HG03521 (cell line): ENCODE data around the gene FDX1.

Experiments
- ATAC-seq: cut with Tn5 transposase; IDR thresholded peaks from one replicate; pipeline ENCODE4 v1.9.1; 2021; ENCODE audit warnings: mild to moderate bottlenecking, moderate library complexity; ENCODE audit not compliant: unreplicated experiment

FDX1 gene

DNA sequence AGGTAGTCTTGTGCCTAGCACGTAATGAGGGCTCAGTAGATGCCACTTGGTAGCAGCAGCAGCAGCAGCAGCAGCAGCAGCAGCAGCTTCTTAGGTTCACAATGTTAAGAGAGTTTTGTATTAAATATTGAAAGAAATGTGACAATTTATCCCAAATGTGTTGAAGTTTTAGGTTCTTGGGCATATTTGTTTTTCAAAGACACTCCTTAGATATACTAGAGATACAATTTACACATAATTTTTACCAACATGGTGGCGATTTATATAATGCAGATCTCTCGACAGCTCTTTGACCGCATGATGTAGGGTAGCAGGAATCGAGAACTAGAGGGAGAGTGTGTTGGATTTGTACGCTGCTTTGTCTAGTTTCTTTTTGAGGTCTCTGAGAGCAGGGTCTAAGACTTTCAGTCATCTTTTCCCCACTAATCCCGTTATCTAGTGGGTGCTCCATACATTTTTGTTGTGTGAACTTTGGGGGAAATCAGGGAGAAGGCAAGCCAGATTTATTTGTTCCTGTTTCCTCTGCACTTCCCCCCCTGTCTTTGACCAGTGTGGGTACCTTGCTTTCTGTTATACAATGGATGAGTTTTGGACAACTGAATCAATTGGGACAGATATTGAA, 1.4 kb downstream of the FDX1 start:
- no peak for ATAC-seq

DNA sequence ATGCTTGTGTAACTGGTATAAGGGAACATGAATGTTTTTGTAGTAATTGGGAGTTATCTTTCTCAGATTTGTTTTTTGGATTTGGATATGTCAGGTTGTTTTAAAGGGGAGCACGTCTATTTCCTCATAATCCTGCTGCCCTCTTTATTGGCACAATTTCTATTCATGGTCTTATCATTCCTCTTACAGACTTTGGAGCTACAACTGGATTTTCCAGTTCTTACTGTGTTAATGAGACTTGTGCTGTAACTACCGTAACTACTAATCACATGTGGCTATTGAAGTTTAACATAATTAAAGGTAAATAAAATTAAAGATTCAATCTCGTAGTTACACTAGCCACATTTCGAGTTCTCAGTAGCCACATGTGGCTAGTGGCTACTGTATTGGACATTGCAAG, 1.9 kb downstream of the FDX1 start:
- ATAC-seq, result no peak

DNA sequence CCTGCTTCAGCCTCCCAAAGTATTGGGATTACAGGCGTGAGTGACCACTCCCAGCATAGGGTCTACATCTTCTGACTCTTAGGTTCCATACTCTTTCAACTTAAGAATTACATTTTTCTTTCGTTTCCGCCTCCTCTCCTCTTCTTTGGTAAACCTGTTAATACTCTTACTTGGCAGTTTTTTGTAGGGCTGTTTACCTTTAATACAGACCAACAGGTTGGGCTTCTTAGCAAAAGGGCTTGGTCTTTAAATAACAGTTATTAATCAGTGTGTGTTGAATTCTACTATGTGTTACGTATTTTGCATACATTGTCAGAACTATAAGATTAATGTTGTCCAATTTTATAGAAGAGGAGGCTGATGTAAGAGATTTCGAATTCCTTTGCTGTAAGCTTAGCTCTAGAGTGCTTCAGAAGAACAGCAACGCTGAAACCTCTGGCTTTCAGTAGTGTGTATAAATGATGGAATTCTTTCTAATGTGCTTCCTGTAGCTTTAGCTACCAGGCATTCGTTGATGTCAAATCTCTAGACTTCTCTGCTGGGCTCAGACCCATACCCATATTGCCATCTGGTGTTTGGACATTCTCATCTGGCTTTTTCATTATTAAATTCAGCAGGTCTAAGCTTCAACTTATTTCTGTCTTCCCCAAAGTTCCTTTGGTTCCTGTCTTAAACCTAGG, 3.1 kb downstream of the FDX1 start:
- no peak for ATAC-seq

DNA sequence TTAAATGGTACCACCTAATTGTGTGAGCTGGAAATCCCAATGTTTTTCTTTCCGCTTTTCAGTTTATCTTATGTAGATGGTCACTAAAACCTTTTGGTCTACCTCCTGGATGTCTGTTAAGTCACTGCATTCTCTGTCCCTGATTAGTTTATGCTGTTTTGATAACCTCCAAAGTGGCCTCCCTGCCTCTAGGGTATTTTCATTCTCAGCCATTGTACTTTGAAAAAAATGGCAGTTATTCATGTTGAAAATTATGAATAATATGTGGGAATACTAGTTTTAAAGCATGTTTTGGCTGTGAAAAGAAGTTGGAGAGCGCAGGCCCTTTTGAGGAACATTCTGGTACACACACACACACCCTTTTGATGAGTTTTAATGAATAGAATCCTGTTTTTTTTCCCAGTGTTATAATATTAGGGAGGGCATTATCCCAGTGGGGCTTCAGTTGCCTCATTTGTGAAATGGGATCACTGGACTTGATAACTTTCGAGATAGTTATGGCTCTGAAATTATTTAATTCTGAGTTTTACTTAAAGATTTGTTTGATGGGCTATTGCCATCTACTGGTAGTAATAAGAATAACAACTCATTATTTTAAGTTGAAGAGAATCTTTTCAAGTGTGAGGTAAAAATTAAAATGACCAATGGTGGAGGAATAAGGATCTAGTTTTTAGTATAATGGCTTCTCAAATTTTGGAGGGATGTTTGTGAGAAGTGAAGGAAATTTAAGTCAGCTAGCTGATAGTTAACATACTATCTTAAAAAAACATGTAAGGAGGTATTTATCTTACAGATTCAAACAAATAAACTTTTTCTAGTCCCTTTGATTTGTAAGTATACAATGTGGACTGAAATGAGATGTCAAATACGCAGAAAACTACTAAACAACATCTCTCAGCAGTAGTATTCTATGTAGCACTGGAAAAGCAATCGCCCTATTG, 3.9 kb downstream of the FDX1 start:
- ATAC-seq, result no peak

DNA sequence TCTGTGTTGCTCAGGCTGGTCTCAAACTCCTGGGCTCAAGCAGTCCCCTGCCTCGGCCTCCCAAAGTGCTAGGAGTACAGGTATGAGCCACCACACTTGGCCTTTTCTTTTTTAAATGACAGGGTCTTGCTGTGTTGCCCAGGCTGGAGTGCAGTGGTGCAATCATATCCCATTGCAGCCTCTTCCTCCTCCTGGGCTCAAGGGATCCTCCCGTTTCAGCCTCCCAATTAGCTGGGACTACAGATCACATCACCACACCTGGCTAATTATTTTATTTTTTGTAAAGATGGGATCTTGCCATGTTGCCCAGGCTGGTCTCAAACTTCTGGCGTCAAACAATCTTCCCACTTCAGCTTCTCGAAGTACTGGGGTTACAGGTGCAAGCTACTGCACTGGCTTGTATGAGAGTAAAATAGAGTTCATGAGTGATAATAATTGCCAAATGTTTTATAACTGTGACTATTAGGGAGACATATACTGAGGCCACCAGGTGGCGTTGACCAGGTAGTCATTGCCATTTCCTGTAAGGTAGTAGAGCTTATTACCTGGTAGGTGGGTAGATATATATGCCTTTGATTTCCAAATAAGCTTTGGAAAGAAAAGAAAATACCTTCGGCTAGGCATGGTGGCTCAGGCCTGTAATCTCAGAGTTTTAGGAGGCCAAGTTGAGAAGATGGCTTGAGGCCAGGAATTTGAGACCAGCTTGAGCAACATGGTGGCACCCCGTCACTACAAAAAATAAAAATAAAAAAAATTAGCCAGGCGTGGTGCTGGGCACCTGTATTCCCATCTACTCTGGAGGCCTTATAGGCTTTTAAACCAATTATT, 5.4 kb downstream of the FDX1 start:
- ATAC-seq, result no peak

DNA sequence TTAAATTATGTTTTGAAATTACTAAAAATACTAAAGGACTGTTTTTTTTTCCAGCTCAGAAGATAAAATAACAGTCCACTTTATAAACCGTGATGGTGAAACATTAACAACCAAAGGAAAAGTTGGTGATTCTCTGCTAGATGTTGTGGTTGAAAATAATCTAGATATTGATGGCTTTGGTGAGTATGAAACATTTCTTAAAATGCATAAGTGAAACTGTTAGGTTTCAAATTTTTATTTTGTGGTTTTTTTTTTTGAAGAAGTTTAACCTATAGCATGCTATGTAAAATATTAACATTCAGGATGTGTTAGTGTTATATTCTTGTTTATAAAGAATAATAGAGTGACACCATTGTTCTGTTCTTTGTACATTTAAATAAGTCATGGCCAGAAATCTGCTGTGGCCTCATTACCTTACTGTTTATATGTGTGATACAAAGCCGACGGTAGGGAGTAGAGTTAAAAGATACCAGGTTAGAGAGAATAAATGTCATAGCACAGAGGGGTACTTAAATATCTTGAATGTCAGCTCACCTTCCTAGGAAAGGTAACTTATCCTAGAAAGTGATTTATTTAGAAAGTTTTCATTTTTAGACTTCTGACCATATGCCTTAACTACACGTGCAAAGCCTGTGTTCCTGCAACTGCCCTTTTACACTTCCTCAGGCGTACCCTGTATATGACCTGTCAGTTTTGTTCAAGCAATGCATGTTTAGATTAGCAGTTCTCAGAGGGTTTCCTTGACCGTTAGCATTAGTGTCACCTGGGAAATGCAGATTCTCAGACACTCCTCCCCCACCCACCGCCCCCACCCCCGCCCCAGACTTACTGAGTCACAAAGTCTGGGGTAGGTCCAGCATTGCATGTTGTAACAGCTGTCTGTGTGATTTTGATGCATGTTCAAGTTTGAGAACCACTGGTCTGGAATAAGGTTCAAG, 6.3 kb downstream of the FDX1 start:
- ATAC-seq, result no peak

DNA sequence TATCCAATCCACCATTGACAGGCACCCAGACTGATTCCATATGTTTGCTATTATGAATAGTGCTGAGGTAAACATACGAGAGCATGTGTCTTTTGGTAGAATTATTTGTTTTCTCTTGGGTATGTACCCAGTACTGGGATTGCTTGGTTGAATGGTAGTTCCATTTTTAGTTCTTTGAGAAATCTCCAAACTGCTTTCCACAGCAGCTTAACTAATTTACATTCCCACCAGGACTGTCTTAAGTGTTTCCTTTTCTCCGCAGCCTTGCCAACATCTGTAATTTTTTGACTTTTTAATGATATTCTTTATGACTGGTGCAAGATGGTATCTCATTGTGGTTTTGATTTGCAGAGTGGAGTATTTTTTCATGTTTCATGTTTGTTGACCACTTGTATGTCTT, 8.3 kb downstream of the FDX1 start:
- no peak for ATAC-seq

DNA sequence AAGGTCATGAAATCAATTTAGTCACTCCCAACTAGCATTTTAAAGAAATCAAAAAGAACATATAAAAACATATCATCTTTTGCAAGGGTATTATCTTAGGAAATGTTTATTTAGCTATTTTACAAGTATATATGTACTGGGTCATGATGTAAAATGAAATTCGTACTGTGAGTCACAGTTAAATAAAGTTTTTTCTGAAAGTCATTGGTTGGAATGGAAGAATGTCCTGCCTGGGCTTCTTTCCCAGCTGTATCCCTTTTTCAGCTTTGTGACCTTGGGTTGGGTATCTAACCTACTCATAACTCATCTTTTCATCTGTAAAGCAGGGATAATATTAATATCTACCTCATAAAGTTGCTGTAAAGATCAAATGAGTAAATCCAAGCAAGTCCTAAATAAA, 15.7 kb downstream of the FDX1 start:
- no peak for ATAC-seq

DNA sequence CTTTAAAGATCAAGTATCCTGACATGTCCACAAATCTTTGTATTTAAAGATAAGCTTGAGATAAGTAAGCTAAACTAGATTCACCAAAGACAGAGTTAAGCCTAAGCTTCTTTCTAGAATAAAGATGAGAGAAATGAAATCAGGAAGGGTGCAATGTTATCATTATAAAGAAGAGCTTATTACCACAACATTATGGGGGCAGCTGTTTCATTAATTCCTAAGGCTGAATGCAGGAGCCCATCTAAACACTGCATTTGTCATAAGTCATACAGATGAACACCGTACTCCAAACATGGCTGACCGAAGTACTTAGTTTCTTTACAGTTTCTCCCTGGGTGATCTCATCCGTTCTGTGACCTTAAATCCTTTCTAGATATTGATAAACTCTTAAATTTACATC, 16.3 kb downstream of the FDX1 start:
- no peak for ATAC-seq

DNA sequence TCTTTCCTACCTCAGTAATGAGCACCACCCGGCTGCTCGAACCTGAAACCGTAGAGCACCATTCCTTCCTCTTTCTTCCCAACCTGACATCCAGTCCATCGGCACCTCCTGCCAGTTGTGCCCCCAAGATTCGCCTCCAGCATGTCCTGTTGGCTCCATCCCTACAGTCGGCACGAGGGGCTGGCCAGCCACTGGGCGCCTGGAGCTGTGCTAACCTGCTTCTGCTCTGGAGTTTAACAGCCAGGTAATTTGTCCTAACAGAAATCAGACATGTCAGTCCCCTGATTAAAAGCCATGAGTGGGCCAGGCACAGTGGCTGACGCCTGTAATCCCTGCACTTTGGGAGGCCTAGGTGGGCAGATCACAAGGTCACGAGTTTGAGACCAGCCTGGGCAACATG, 16.8 kb downstream of the FDX1 start:
- no peak for ATAC-seq

DNA sequence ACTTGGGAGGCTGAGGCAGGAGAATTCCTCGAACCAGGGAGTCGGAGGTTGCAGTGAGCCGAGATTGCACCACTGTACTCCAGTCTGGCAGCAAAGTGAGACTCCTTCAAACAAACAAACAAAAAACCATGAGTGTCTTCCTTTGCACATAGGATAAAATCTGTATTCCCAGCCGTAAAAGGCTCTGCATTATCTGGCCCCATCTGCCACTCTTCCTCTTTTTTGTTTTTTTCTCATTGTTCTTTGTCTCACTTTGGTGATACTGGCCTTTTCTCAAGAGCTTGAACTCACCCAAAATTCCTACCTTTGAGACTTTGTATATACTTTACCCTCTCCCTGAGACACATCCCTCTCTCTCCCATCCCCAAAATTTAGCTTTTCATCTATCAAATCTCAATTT, 17.6 kb downstream of the FDX1 start:
- ATAC-seq, result no peak

DNA sequence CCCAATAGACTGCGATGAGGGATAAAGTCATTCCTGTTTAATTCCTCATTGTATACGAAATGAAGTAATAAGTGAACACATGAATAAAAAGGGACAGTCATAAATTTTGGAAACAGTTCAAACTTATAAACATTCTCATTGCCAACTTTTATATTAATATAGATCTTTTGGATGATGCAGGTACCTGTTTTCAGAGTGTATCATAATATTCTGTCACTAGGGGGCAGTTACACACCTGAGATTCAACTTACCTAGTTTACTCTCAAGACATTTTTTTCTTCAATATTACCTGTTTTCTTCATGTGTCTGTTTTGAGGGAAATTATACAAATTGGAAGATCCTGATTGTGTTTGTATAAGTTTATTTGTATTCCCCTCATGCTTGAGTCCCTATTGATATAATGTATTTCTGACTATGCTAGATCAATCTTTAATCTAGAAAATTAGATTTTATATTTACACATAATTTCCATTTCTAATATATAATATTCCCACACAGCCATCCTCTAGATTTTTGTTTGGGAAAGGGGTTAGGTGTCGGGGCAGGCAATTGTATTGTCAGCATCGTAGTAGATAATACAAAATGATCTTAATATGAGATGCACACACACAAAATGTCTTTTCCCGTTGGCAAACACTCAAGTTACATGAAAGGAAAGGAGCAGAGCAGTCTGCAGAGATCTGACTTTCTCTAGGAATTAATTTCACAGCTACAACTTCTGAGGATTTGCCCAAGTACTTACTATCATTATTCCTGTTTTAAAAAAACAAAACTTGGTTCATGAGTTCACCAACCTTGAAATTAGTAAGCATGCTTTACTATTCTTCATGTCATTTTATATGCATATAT, 18.4 kb downstream of the FDX1 start:
- ATAC-seq, result no peak

DNA sequence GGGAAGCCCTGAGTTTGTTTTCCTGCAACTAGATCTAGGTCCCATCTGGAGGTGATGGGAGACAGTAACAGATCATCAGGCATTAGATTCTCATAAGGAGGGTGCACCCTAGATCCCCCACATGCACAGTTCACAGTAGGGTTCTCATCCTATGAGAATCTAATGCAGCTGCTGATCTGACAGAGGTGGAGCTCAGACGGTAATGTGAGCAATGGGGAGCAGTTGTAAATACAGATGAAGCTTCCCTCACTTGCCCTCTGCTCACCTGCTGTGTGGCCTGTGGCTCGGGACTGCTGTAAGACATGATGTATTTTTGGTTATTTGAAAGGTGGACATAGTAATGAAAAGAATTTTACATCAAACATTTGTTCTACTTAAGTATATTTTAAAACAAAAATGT, 20.5 kb downstream of the FDX1 start:
- ATAC-seq, result no peak

DNA sequence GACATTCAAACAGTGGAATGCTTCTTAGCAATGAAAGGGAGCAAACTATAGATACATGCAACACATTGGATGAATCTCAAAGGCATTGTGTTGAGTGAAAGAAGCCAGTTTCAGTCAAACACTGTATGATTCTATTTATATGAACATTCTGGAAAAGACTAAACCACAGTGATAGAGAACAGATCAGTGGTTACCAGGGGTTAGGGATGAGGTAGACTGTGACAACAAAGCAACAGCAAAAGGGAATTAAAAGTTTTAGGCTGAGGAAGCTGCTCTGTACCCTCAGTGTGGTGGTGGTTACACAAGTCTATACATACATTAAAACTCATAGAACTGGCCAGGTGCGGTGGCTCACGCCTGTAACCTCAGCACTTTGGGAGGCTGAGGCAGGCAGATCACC, 23.0 kb downstream of the FDX1 start:
- ATAC-seq, result no peak

DNA sequence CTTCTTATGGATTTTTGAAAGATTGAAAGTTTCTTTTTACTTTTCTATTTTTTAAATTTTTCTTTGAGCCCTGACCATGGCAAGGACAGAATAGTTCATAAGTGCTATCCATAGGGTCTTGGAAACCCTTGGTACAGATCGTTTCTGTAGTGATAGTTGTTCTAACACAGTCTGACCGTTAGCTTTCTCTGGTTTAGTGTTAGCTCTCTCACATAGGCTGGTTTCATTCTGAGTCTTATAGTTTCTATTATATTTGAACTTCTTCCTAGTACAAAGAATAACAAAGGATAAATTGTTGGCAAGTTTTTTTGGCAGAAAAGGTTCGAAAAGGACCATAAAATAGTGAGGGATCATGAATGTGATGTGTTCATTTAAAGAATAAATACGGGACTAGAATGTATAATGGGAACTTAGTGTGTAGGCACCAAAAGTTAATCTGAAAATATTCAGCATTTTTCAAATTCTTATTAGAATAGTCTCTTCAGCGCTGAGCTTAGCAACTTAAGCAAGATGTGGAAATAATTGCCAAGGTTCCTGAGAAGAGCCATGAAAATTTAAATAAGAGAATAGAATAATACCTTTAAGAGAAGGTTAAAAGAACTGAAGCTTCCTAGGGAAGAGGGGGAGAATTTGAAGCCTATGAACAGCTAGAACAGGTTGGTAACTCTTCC, 24.1 kb downstream of the FDX1 start:
- peak; percentile 85 for ATAC-seq

DNA sequence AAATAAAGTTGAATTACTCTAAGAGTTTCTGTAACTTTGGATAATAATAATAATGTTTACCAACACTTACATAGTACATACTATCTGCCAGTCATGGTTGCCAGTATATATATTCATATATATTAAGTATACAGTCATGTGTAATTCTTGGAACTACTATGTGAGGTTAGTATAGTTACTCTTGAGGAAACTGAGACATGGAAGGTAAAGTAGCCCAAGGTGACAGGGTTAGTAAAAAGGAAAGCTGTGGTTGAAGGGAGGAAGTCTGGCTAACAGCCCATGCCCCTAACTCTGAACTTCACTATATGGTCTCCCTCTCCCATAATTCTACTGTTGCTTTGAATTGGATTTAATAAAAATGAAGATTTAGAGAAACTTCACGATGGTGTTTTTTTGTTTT, 24.9 kb downstream of the FDX1 start:
- ATAC-seq, result no peak

DNA sequence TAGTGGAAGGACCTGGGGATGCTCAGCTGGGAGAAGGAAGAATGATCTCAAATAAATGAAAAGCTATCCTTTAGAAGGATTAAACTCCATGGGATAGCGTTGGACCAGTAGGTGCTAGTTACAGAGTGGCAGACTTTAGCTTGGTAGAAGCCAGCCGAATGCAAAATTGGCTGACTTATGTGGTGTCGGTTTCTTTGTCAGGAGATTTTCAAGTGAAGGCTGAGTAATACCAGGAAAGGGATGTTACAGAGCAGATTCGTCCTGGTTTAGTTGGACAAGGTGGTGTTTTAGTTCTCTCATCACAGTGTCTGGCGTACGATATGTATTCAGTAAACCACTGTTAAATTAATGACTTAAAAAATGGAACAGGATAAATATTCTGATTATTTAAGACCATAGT, 26.0 kb downstream of the FDX1 start:
- peak; percentile 49 for ATAC-seq

DNA sequence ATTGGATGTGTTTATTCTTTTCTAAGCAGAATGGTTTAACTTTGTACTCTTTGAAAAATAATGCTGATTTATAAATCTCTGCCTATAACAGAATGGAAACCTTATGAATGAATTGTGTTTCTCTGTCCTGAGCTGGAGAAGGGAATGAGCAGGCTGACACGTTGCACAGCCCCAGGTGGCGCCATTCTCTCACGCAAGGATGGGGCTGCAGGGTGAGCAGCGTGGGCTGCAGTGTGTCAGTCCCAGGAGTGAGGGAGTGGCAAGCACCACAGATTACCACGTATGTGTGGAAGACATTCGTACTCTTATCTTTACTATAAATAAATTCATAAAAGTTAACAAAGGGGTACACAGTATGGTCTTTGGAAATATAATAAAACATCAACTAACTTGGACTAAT, 33.4 kb downstream of the FDX1 start:
- peak; percentile 64 for ATAC-seq

DNA sequence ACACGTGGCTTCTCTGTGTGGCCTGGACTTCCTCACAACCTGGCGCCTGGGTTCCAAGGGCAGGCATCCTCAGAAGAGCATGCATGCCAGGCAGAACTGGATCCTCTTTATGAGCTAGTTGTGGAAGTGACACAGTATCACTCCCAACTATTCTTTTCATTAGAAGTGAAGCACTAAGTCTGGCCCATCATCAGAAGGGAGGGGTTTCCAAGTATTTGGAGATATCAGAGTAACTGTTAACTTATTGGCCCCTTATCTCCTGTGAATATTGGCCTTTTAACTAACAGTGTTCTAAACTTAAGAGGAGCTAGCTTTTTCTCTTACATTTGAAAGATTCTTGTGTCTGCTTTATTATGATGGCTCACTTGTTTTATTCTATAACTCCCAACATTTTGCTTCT, 35.5 kb downstream of the FDX1 start:
- ATAC-seq, result no peak
